Uterus (tissue), 4 donors: Measurements from ENCODE around the gene NHEJ1. TPM values are rescaled to one million over a fixed set of nuclear protein-coding genes. Genes with fewer than 3 reads are reported as not detected.
A peak's percentile ranks its signal among the peaks of the same experiment; 100 is the strongest.

Experiments used
- DNase-seq, 2 donors: peaks; one replicate each; pipeline ENCODE4 v3.0.0-alpha.2; 2019 to 2020
- H3K27ac ChIP-seq, 2 donors: fragments of 200-600 bp; sonication (generic); 1 replicate in 1 of 2; 2 replicates in 1 of 2; pipeline ENCODE4 v1.5.1; 2016 to 2018
- H3K27me3 ChIP-seq, 2 donors: fragments of 200-600 bp; sonication (generic); one replicate each; pipeline ENCODE4 v1.5.1; 2018 to 2019; ENCODE audit warnings: control low read depth in 1 of 2
- H3K36me3 ChIP-seq, 2 donors: fragments of 200-600 bp; sonication (generic); one replicate each; pipeline ENCODE4 v1.5.1; 2019; ENCODE audit warnings: control low read depth in 1 of 2
- H3K4me1 ChIP-seq, 2 donors: fragments of 200-600 bp; sonication (generic); one replicate each; pipeline ENCODE4 v1.5.1; 2018 to 2019; ENCODE audit warnings: control low read depth in 1 of 2
- H3K4me3 ChIP-seq, 2 donors: fragments of 200-600 bp; sonication (generic); 1 replicate in 1 of 2; 2 replicates in 1 of 2; pipeline ENCODE4 v1.5.1; 2018 to 2019; ENCODE audit warnings: mild to moderate bottlenecking in 1 of 2
- H3K9me3 ChIP-seq, 2 donors: fragments of 200-600 bp; sonication (generic); one replicate each; pipeline ENCODE4 v1.5.1; 2019; ENCODE audit warnings: control low read depth in 1 of 2
- POLR2A ChIP-seq, 2 donors: fragments of 450-650 bp; IDR thresholded peaks; one replicate each; pipeline ENCODE4 v1.6.1; 2016; ENCODE audit warnings: antibody characterized with exemption in 2 of 2, mild to moderate bottlenecking in 1 of 2, moderate library complexity in 1 of 2
- intact Hi-C: fragments of 100-400 bp; cut with DNase I; formaldehyde crosslinking; loops from one replicate; pipeline ENCODE4 v1.15.1; 2023; ENCODE audit warnings: low total_unique reads
- total RNA-seq, 4 donors: library from RNA; depleted of rRNA in 3 of 4; stranded (reverse); fragments of >200 nt in 3 of 4; gene quantifications; one replicate each; pipeline versions ENCODE4 v1.1.0 to v1.2.4, GENCODE V29; 2014 to 2023
- TF ChIP-seq, protein P1 (sequence below), 4 experiments: fragments of 200-600 bp in 2 of 4; fragments of 450-650 bp in 2 of 4; sonication (generic) in 2 of 4; IDR thresholded peaks; one replicate each; pipeline ENCODE4 v1.5.1; 2016 to 2019; ENCODE audit warnings: antibody characterized with exemption in 4 of 4, mild to moderate bottlenecking in 2 of 4, moderate library complexity in 1 of 4
- donor health status: DM: yes; HTN: yes; CAD: no.

The NHEJ1 gene
- total RNA-seq, 4 donors from 2014 or later: 15.0 to 162 (median 18.1) TPM

GRCh38 chr2:219071131-219071816 is 89.3 kb downstream of the NHEJ1 start:
- TF ChIP-seq, protein P1, sequence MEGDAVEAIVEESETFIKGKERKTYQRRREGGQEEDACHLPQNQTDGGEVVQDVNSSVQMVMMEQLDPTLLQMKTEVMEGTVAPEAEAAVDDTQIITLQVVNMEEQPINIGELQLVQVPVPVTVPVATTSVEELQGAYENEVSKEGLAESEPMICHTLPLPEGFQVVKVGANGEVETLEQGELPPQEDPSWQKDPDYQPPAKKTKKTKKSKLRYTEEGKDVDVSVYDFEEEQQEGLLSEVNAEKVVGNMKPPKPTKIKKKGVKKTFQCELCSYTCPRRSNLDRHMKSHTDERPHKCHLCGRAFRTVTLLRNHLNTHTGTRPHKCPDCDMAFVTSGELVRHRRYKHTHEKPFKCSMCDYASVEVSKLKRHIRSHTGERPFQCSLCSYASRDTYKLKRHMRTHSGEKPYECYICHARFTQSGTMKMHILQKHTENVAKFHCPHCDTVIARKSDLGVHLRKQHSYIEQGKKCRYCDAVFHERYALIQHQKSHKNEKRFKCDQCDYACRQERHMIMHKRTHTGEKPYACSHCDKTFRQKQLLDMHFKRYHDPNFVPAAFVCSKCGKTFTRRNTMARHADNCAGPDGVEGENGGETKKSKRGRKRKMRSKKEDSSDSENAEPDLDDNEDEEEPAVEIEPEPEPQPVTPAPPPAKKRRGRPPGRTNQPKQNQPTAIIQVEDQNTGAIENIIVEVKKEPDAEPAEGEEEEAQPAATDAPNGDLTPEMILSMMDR (IDR thresholded peaks at IDR 0.05): no peak
- TF ChIP-seq POLR2A (IDR thresholded peaks at IDR 0.05): no peak
- intact Hi-C loops: no loop called here
- DNase-seq: no peak
- Histone ChIP-seq H3K27ac (no peak overlapping the region), H3K4me1 (no peaks in the 10 kb centered on the region), H3K27me3 (no peaks in the 10 kb centered on the region), H3K4me3 (no peak overlapping the region), H3K36me3 (no peaks in the 10 kb centered on the region), H3K9me3 (no peaks in the 10 kb centered on the region)

GRCh38 chr2:219065484-219065883 is 95.1 kb downstream of the NHEJ1 start:
- intact Hi-C loops: no loop called here
- no peaks in the 10 kb centered on the region for H3K36me3 ChIP-seq
- H3K27me3 ChIP-seq: peaks cover 7 to 13% of the 10 kb centered on the region in 2 donors
- H3K27ac ChIP-seq: no peak overlapping the region
- DNase-seq: no peak
- no peak for TF ChIP-seq POLR2A (IDR thresholded peaks at IDR 0.05)
- TF ChIP-seq, protein P1 (IDR thresholded peaks at IDR 0.05): no peak
- H3K4me1 ChIP-seq: peaks cover 0 to 6% of the 10 kb centered on the region in 2 donors
- no peak overlapping the region for H3K4me3 ChIP-seq
- no peaks in the 10 kb centered on the region for H3K9me3 ChIP-seq

DNA sequence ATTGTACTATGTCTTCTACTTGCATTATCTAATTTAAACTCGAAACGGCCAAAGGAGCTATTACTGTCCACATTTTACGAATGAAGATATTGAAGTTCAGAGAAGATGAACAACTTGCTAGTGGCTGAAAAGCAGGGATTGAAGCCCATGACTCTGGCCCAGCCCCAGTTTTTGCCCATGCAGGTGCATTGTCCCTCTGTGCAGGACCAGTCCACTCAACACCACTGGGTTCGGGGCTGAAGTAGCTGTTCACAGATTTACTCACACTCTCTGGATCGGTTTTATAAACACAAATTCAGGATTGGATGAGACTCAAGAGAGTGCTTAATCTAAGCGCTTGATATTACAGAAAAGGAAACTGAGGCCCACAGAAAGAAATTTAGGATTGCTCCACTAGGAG is 98.5 kb downstream of the NHEJ1 start:
- Histone ChIP-seq H3K9me3 (no peaks in the 10 kb centered on the region), H3K4me3 (no peak overlapping the region), H3K36me3 (no peaks in the 10 kb centered on the region), H3K27ac (no peak overlapping the region), H3K4me1 (peaks cover 0 to 33% of the 10 kb centered on the region in 2 donors), H3K27me3 (peaks cover 18 to 39% of the 10 kb centered on the region in 2 donors)
- no peak for TF ChIP-seq POLR2A (IDR thresholded peaks at IDR 0.05)
- TF ChIP-seq, protein P1 (IDR thresholded peaks at IDR 0.05): no peak
- intact Hi-C loops: no loop called here
- DNase-seq: no peak

GRCh38 chr2:219060821-219061791 is 99.5 kb downstream of the NHEJ1 start, which contains the start of gene IHH:
Gene IHH, minus strand, starts transcription at chr2:219060921. Its CDS starts 454 bp downstream, at chr2:219060467.
- H3K4me1 ChIP-seq: peaks cover 0 to 33% of the 10 kb centered on the region in 2 donors
- H3K4me3 ChIP-seq: peak within 1 kb of the TSS in 1 of 2 donors; percentile 9
- H3K27ac ChIP-seq: no peak within 1 kb of the TSS
- peaks cover 18 to 48% of the 10 kb centered on the region in 2 donors for H3K27me3 ChIP-seq
- TF ChIP-seq, protein P1 (IDR thresholded peaks at IDR 0.05): no peak
- TF ChIP-seq POLR2A (IDR thresholded peaks at IDR 0.05): peak in 1 of 2 donors; percentile 52
- DNase-seq: no peak
- intact Hi-C loops: no loop called here
- H3K36me3 ChIP-seq: no peaks in the 10 kb centered on the region
- no peaks in the 10 kb centered on the region for H3K9me3 ChIP-seq
